OCI-LY3 (cell line): ENCODE data around the gene ANKRD17.
"Not testable (repeated sequence)": the region's sequence is repeated elsewhere in the genome, so short reads cannot be mapped to it uniquely, and the experiment has no call there.

Source experiments
- H2AFZ ChIP-seq: fragments of 200-600, 300-600 bp; shearing (Covaris generic); 2 replicates; pipeline ENCODE4 v1.6.0; 2014; ENCODE audit warnings: antibody characterized with exemption, low read depth, low read length
- H3K27ac ChIP-seq: fragments of 200-600, 300-600 bp; sonication (generic); 2 replicates; pipeline ENCODE4 v1.5.1; 2014; ENCODE audit warnings: mild to moderate bottlenecking, low read length, moderate library complexity, mixed read lengths
- H3K27me3 ChIP-seq: fragments of 200-600, 300-600 bp; sonication (generic); 2 replicates; pipeline ENCODE4 v1.6.1; 2014; ENCODE audit warnings: low read depth, low read length, mixed read lengths
- H3K36me3 ChIP-seq: fragments of 200-600, 300-600 bp; sonication (generic); replicated peaks from 2 replicates; pipeline ENCODE3; 2014; ENCODE audit warnings: low read depth, low read length, mixed read lengths
- H3K4me1 ChIP-seq: fragments of 300-600, 200-600 bp; sonication (generic); 2 replicates; pipeline ENCODE4 v1.6.1; 2014; ENCODE audit warnings: low read length, mixed read lengths
- H3K4me2 ChIP-seq: fragments of 200-600, 300-600 bp; sonication (generic); 2 replicates; pipeline ENCODE4 v1.6.1; 2014; ENCODE audit warnings: low read length, mixed read lengths
- H3K4me3 ChIP-seq: fragments of 300-600, 200-600 bp; sonication (generic); 2 replicates; pipeline ENCODE4 v1.5.1; 2014; ENCODE audit warnings: antibody characterized with exemption, mild to moderate bottlenecking, low read length, moderate library complexity
- H3K79me2 ChIP-seq: fragments of 300-600, 200-600 bp; shearing (Covaris generic); 2 replicates; pipeline ENCODE4 v1.6.1; 2014; ENCODE audit warnings: mild to moderate bottlenecking, low read length, mixed read lengths
- H3K9ac ChIP-seq: fragments of 300-600, 200-600 bp; shearing (Covaris generic); 2 replicates; pipeline ENCODE4 v1.6.0; 2014; ENCODE audit warnings: mild to moderate bottlenecking, low read length, moderate library complexity
- H3K9me3 ChIP-seq: fragments of 200-600, 300-600 bp; shearing (Covaris generic); 2 replicates; pipeline ENCODE4 v1.6.1; 2014; ENCODE audit warnings: low read length, mixed read lengths; ENCODE audit not compliant: insufficient read depth
- H4K20me1 ChIP-seq: fragments of 200-600, 300-600 bp; sonication (generic); 2 replicates; pipeline ENCODE4 v1.6.1; 2016; ENCODE audit warnings: low read length, mixed read lengths; ENCODE audit not compliant: insufficient read depth
- CTCF ChIP-seq: fragments of 200-600, 300-600 bp; sonication (generic); IDR thresholded peaks from 2 replicates; pipeline ENCODE4 v1.5.1; 2014; ENCODE audit warnings: antibody characterized with exemption, low read length, low read depth
- EZH2phosphoT487 ChIP-seq: fragments of 200-600 bp; shearing (Covaris generic); IDR thresholded peaks from 2 replicates; pipeline ENCODE4 v1.6.1; 2018; ENCODE audit warnings: antibody characterized with exemption, mixed run types, low read depth

The ANKRD17 gene

GRCh38 chr4:73258686-73259570 lies at the start of gene ANKRD17:
ANKRD17 (minus strand) TSS chr4:73258798; CDS start chr4:73258668, 130 bp downstream.
- H3K4me1 ChIP-seq: peaks cover 22% of the 10 kb centered on the region
- H3K4me2 ChIP-seq: peak within 1 kb of the TSS; percentile 93
- H2AFZ ChIP-seq: peak within 1 kb of the TSS; percentile 62
- no peak for TF ChIP-seq EZH2phosphoT487
- no peak for TF ChIP-seq CTCF
- peaks cover 70% of the 10 kb centered on the region for H3K79me2 ChIP-seq
- peaks cover 22% of the 10 kb centered on the region for H4K20me1 ChIP-seq
- H3K9me3 ChIP-seq: no peaks in the 10 kb centered on the region
- H3K9ac ChIP-seq: peak within 1 kb of the TSS; percentile 91
- peaks cover 12% of the 10 kb centered on the region for H3K36me3 ChIP-seq
- H3K27ac ChIP-seq: peak within 1 kb of the TSS; percentile 83
- H3K27me3 ChIP-seq: no peaks in the 10 kb centered on the region
- peak within 1 kb of the TSS; percentile 99 for H3K4me3 ChIP-seq

GRCh38 chr4:73308286-73308685 lies 49.7 kb upstream of the ANKRD17 start:
- TF ChIP-seq CTCF (peak; percentile 63), EZH2phosphoT487 (no peak)
- no peaks in the 10 kb centered on the region for H3K9me3 ChIP-seq
- no peaks in the 10 kb centered on the region for H3K27me3 ChIP-seq
- 0 out of 2 replicates have a peak overlapping the region, but pooled peaks have one; percentile 21 for H3K4me2 ChIP-seq
- 0 out of 2 replicates have a peak overlapping the region, but pooled peaks have one; percentile 20 for H2AFZ ChIP-seq
- H4K20me1 ChIP-seq: no peaks in the 10 kb centered on the region
- H3K36me3 ChIP-seq: no peaks in the 10 kb centered on the region
- no peaks in the 10 kb centered on the region for H3K79me2 ChIP-seq
- H3K27ac ChIP-seq: no peak overlapping the region
- peaks cover 14% of the 10 kb centered on the region for H3K4me1 ChIP-seq
- H3K9ac ChIP-seq: no peak overlapping the region
- no peak overlapping the region for H3K4me3 ChIP-seq

- Histone ChIP-seq H3K9me3 (no peaks in the 10 kb centered on the region), H3K9ac (no peak overlapping the region), H3K79me2 (no peaks in the 10 kb centered on the region), H3K27me3 (no peaks in the 10 kb centered on the region), H3K27ac (no peak overlapping the region), H3K36me3 (no peaks in the 10 kb centered on the region), H2AFZ (no peak overlapping the region), H4K20me1 (no peaks in the 10 kb centered on the region), H3K4me2 (no peak overlapping the region), H3K4me1 (peaks cover 8% of the 10 kb centered on the region), H3K4me3 (no peak overlapping the region)
- no peak for TF ChIP-seq CTCF
These were observed 45.1 kb upstream of the ANKRD17 start for GRCh38 chr4:73303711-73304110.

GRCh38 chr4:73299548-73300280 lies 41.1 kb upstream of the ANKRD17 start:
- no peak overlapping the region for H3K4me2 ChIP-seq
- H2AFZ ChIP-seq: no peak overlapping the region
- H3K27ac ChIP-seq: no peak overlapping the region
- H3K36me3 ChIP-seq: no peaks in the 10 kb centered on the region
- H3K9ac ChIP-seq: no peak overlapping the region
- no peaks in the 10 kb centered on the region for H3K27me3 ChIP-seq
- H4K20me1 ChIP-seq: no peaks in the 10 kb centered on the region
- H3K79me2 ChIP-seq: no peaks in the 10 kb centered on the region
- TF ChIP-seq CTCF (no peak), EZH2phosphoT487 (no peak)
- H3K4me3 ChIP-seq: no peak overlapping the region
- no peaks in the 10 kb centered on the region for H3K4me1 ChIP-seq
- H3K9me3 ChIP-seq: no peaks in the 10 kb centered on the region

- H3K9me3 ChIP-seq, H3K4me1 ChIP-seq, H3K36me3 ChIP-seq, H3K4me3 ChIP-seq, H3K27ac ChIP-seq, H3K9ac ChIP-seq, H3K27me3 ChIP-seq, H4K20me1 ChIP-seq, H2AFZ ChIP-seq, H3K4me2 ChIP-seq, H3K79me2 ChIP-seq: not testable (repeated sequence)
These were observed 34.1 kb upstream of the ANKRD17 start for GRCh38 chr4:73292661-73293060.
